Activated CD8-positive, alpha-beta memory T cell treated with anti-CD3 and anti-CD28 coated beads, Interleukin-2, amount 50 U/mL, for 4 hours (primary cell): Measurements from ENCODE around the gene CMTR1.
"Not testable (repeated sequence)": the region's sequence is repeated elsewhere in the genome, so short reads cannot be mapped to it uniquely, and the experiment has no call there.

ENCODE experiments used
- DNase-seq: peaks from one replicate; pipeline ENCODE4 v3.0.0-alpha.2; 2020

The CMTR1 gene

GRCh38 chr6:37492991-37493660 is 60.1 kb downstream of the CMTR1 start:
- DNase-seq, result no peak

GRCh38 chr6:37493661-37493995 is 60.6 kb downstream of the CMTR1 start:
- no peak for DNase-seq

DNA sequence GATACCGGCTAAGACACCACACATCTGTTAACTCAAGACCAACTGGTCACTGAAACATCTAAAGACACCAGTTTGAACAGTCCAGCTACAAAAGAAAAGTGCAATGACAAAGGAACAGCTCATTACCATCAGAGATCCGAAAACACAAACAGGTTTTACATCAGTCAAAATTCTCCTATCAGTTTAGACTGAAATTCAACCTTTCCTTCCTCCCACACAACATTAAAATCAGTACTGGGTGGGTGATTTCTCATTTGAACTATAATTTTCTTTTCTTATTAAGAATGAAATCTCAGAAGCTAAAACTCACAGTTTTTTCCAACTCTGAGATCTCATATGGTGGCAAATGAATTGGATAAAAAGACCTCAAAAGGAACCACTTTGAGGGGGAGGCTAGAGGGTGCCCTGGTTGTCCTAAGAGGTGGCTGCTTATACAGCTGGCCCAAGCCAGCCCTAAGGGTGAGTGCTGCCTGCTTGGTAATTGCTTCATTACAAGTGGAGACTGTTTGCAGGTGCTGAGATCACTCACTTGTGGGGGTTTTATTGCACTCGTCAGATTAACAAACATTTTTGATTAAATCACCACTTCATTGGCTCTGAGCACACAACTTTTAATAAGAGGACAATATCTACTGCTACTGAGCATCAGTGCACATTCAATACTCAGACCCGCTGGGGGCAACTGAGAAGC is 62.4 kb downstream of the CMTR1 start:
- DNase-seq, result no peak

DNA sequence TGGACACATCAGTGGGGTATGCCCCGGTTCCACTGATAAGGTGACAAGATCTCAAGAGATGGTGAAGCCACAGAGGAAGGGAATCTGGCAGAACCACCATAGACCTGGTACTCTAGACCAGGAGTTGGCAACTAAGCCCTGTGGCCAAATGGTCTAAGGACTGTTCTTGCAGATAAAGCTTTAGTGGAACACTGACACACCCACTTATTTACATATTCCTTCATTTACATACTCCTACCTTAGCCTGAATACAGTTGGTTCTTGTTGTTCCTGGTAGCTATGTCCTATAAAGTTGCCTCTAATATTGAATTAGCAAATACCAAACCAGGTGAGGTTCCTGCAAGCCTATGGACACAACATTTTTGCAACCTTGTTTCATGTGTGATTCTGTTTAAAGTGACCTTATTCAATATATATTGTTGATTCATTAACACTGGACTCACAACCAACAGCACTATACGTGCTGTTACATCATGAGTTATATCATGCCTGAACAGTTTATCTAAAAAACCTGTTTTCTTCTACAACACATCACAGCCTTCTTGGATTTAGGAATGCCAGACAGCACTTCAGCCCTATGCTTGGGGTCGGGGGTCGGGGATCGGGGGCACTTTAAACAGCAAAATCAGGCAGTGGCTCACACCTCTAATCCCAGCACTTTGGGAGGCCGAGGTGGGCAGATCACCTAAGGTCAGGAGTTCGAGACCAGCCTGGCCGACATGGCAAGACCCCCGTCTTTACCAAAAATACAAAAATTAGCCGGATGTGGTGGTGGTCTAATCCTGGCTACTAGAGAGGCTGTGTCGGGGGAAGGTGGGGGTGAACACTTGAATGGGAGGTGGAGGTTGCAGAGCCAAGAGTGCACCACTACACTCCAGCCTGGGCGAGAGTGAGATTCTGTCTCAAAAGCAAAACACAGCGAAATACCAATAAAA is 64.2 kb downstream of the CMTR1 start:
- DNase-seq, result no peak

- peak; percentile 95 for DNase-seq
Measured at GRCh38 chr6:37499433-37500293, 66.6 kb downstream of the CMTR1 start, which contains the start of gene CCDC167. Gene CCDC167, minus strand, starts transcription at chr6:37499893. Its CDS starts 30 bp downstream, at chr6:37499863.

- DNase-seq, result no peak
Measured at GRCh38 chr6:37500294-37500608, 67.2 kb downstream of the CMTR1 start.

- not testable (repeated sequence) for DNase-seq
Measured at GRCh38 chr6:37500904-37501303, 67.9 kb downstream of the CMTR1 start.

DNA sequence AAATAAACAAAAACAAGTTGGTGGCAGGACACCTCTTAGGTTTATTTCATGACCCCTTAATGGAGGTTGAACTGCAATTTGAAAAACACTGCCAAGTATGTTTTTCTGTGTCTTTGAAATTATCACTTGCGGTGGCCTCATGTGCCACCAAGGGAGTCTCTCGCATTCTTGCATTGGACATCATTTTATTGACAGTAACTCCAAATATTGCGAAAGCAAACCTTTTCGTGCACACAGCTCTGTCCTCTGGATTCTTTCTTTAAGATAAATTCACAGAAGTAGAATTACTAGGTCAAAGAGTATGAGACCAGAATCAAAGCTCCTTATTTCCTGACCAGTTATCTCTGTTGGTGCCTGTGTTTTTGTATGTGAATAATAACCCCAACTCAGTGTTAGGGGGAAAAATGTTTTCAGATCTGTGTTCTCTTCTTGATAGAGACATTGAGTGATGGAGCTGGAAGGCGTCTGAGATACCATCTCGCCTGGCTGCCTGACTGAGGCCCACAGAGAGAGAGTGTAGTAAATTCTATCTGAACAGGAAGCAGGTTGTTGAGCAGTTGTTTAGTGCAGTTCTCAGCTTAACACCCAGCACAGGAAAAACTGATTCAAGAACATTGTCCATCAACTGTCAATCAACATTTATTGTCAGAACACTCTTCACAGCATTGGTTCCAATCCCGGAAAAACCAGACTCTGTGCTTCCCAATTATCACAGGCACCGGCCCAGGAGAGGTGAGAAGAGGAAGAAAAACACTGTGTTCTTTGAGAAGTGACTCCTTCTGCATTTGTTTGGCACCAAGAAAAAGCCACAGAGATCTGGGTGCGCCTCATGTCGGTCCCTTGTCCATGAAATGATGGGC is 68.8 kb downstream of the CMTR1 start:
- DNase-seq, result no peak

- DNase-seq, result no peak
Measured at GRCh38 chr6:37502703-37503291, 69.8 kb downstream of the CMTR1 start.

DNA sequence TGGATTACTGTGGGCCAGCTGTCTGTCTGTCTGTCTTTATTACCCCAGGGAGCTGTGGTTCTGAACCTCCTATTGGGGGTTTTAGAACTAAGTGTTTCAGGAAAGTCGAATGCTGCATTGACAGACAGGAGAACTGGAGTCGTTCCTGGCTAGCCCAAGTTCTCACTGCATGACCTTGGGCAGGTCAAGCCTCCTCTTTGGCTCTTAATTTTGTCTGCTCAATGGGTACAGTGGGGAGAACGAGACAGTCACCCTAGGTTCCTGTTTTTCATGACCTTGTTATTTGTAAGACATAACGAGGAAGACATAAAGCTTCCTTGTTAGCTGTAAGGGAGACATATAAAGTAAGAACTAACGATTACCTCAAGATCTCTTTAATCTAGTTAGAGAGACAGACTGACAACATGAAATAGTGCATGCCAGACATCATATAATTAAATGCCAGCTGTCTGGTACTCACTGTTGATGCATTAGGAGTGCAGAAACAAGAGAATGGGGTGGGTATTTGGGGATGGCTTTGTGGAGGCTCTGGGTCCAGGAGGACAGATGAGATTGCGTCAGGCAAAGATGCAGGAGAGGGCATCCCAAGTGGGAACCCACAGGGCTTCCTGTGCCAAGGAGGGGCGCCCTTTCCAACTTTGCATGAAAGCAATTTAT is 70.4 kb downstream of the CMTR1 start:
- no peak for DNase-seq

DNA sequence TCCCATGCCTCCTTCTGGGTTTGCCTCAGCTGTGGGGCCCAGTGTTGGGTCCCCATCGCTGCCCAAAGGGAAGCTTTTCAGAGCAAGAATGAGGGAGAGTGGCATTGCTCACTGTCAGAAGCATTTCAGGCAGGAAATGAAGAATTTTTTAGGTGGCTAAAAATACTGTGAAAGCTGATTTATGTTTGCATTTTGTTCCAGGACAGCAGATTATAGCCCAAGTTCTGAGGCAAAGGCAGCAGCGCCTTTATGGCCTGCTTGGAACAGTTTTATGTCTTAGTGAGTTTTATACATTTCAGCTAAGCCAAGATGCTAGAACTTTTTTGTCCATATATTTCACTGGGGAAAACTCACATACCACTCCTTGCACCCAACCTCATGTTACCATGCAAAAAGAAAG is 71.0 kb downstream of the CMTR1 start:
- DNase-seq, result no peak

DNA sequence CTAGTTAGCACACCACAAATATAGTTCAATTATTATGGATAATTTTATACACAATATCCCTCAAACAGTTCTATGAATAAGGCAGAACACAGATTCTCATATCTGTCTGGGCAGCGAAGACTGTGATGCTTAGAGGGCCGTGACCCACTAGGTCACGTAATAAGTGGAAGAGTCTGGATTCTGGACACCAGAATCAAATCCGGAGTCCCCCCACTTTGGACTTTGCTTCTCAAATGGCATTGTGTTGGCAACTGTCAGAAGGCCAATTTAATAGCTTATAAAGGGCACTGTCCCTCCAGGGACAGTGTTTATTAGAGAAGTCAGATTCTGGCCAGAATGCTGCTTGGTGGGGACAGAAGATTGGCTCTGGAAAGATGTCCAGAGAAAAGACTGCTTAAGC is 73.5 kb downstream of the CMTR1 start:
- no peak for DNase-seq

- no peak for DNase-seq
Measured at GRCh38 chr6:37507077-37507476, 74.1 kb downstream of the CMTR1 start.

- DNase-seq, result no peak
Measured at GRCh38 chr6:37507690-37508421, 74.8 kb downstream of the CMTR1 start.

- DNase-seq, result no peak
Measured at GRCh38 chr6:37511201-37511600, 78.2 kb downstream of the CMTR1 start.

- no peak for DNase-seq
Measured at GRCh38 chr6:37511910-37512399, 78.9 kb downstream of the CMTR1 start.

GRCh38 chr6:37512400-37513011 is 79.5 kb downstream of the CMTR1 start:
- DNase-seq, result no peak

DNA sequence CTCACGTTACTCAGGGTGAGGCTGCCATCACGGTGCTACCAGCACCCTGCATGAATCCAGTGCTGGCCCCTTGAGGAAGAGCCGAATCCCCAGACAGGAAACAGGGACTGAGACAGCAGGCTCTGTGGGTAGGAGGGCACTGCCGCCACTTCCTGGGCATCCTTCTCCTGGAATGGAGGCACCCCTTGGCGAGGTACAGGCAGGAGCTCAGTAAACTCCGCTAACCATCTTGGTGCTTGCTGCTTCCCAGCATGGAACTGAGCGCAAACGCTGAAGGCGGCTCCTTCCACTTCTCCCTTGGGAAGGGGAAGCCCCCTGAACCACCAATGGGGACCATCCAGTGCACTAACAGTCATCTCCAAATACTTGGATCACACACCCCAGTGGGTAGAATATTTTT is 80.1 kb downstream of the CMTR1 start:
- DNase-seq, result no peak

- DNase-seq, result no peak
Measured at GRCh38 chr6:37513576-37513975, 80.6 kb downstream of the CMTR1 start.
